A204.1 (cell line): ENCODE results near the gene MYCBPAP.
A peak's percentile ranks its signal among the peaks of the same experiment; 100 is the strongest.
"Not testable (repeated sequence)": the region's sequence is repeated elsewhere in the genome, so short reads cannot be mapped to it uniquely, and the experiment has no call there.

Experiments
- FAIRE-seq: peaks from 2 replicates; lab custom pipeline; 2012; peaks lifted over from hg19 to GRCh38; lab: Jason Lieb, UNC

Gene MYCBPAP

DNA sequence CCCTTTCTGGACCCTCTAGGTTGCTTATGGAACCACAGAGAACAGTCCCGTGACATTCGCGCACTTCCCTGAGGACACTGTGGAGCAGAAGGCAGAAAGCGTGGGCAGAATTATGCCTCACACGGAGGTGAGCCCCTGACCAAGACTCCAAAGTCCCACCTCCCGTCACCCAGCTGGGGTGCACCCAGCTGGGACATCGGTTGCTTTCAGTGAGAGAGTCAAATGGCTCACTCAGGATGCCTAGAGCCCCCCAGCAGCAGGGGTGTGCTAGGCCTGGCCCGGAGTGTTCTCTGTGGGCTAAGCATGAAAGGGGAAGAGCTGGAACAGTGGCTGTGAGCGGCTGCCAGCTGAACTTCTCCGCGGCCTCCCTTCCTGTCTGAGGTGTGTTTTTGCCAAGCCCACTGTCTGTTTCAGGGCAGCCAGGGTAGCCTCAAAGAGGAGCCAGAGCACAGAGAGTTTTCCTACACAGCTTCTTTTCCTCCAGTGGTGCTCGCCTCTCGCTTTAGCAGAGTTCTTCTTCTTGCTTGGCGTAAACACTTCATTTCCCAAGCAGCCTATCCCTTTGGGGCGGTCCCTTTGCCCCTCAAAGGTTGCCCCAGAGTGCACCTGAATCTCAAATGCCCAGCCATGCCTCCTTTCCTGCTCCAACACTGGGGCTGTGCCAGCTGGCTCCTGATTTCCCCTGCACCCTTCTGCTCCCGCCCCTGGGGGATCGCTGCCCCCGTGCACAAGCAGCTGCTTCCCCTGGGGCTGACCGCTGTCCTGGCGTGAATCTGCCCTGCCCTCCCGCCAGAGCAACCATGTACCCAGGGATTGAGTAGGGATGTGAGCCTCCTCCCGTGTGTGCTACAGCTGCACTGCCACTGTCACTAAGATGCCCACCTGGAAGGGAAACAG is 37.0 kb upstream of the MYCBPAP start:
- no peak for FAIRE-seq

DNA sequence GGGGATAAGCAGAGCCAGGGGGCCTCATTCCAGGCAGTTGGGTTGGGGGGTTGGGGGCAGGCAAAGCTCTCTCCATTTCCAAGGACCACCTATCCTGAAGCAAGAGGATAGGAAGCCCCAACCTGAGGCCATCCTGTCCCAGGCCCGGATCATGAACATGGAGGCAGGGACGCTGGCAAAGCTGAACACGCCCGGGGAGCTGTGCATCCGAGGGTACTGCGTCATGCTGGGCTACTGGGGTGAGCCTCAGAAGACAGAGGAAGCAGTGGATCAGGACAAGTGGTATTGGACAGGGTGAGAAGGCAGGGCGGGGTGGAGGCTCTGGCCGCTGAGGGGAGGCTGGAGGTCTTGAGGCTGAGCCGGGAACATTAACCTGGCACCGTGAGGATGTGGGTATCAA is 36.0 kb upstream of the MYCBPAP start:
- FAIRE-seq = no peak

DNA sequence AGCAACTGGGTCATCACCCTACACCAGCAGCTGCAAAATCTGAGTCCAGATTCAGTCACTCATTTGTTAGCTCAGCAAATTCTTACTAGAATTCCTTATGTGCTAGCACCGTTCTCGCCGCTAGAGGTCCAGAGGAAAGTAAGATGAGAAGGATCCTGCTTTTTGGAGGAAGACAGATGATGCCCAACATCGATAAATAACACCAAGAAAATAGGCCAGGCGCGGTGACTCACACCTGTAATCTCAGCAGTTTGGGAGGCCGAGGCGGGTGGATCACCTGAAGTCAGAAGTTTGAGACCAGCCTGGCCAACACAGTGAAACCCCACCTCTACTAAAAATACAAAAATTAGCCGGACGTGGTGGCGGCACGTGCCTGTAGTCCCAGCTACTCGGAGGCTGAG is 35.5 kb upstream of the MYCBPAP start:
- not testable (repeated sequence) for FAIRE-seq

DNA sequence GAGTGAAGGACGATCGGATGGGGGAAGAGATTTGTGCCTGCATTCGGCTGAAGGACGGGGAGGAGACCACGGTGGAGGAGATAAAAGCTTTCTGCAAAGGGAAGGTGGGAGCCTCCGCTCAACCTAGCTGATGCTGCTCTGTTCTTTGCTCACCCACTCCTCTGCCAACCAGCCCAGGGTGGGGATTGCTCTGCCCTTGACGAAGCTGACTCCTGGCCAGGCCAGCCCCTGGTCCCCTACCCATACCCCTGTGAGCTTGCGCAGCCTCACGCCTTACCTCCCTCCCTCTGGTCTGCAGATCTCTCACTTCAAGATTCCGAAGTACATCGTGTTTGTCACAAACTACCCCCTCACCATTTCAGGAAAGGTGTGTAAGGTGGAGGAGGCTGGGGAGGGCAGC is 34.3 kb upstream of the MYCBPAP start:
- FAIRE-seq = no peak

DNA sequence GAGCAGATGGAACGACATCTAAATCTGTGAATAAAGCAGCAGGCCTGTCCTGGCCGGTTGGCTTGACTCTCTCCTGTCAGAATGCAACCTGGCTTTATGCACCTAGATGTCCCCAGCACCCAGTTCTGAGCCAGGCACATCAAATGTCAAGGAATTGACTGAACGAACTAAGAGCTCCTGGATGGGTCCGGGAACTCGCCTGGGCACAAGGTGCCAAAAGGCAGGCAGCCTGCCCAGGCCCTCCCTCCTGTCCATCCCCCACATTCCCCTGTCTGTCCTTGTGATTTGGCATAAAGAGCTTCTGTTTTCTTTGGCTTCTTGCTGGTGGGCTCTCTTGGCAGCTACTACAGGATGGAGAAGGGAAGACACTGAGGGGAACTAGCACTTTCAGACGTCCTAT is 33.7 kb upstream of the MYCBPAP start:
- FAIRE-seq = no peak

DNA sequence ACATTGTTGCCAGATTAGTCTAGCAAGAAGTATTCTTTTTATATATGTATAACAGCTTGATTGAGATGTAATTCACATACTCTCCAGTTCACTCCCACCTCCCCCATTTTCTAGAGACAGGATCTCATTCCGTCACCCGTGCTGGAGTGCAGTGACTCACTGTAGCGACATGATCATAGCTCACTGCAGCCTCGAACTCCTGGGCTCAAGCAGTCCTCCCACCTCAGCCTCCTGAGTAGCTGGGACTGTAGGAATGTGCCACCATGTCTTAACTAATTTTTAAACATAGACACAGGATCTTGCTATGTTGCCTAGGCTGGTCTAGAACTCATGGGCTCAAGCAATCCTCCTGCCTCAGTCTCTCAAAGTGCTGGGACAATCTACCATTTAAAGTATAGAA is 32.9 kb upstream of the MYCBPAP start:
- FAIRE-seq = no peak

DNA sequence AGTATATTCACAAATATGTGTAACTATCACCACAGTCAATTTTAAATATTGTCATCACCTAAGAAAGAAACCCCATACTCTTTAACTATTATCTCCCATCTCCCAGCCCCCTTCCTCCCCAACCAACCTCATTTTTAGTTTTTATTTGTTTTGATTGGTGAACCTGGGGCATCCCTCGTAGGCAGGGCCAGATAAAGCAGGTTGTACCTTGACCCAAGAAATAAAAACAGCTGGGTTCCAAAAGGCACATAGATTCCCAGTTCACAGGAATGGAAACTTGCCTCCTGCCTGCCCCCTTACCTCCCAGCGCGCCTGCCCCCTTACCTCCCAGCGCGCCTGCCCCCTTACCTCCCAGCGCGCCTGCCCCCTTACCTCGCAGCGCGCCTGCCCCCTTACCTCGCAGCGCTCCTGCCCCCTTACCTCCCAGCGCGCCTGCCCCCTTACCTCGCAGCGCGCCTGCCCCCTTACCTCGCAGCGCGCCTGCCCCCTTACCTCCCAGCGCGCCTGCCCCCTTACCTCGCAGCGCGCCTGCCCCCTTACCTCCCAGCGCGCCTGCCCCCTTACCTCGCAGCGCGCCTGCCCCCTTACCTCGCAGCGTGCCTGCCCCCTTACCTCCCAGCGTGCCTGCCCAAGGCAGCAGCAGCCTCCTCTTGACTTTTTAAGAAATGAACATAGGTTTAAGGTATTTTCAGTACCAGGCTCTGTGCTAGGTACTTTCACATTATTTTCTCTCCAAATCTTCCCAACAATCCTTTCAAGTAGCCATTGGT is 32.3 kb upstream of the MYCBPAP start:
- not testable (repeated sequence) for FAIRE-seq

DNA sequence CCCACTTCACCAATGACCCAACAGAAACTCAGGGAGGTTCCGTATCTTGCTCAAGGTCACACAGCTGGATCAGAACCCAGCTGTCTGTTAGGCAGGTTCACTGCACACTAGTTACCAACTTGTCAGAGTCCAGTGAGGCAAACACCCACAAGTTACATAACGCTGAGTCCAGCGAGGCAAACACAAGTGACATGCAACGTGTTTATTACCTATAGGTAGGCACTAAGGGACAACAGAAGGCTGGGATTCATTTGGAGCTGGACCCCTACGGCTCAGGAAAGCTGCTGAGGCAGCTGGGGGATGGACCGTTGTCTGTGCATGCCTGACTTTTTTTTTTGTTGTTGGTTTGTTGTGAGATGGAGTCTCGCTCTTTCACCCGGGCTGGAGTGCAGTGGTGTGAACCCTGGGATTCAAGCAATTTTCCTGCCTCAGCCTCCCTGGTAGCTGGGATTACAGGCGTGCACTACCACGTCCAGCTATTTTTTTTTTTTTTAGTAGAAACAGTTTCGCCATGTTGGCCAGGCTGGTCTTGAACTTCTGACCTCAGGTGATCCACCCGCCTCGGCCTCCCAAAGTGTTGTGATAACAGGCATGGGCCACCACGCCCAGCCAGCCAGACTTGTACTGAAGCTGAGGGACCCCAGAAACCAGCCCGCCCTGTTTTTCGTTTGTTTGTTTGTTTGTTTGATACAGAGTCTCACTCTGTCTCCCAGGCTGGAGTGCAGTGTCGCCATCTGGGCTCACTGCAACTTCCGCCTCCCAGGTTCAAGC is 31.5 kb upstream of the MYCBPAP start:
- FAIRE-seq = no peak

DNA sequence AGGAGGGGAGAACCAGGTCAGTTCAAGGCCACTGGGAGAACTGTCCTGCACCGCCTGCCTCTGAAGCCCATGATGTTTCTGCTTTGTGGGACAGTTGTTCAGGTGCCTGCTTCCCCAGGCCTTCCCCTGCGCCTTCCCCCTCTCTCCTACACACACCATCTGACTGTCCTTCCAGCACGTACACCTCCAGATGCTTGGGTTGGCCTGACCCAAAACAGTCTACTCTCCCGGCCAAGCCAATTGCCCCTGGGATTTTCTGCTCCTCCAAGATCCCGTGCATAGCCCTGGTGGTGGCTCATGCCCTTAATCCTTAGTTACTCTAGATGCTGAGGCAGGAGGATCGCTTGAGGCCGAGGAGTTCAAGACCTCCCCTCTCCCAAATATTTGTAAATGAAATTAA is 30.3 kb upstream of the MYCBPAP start:
- no peak for FAIRE-seq

DNA sequence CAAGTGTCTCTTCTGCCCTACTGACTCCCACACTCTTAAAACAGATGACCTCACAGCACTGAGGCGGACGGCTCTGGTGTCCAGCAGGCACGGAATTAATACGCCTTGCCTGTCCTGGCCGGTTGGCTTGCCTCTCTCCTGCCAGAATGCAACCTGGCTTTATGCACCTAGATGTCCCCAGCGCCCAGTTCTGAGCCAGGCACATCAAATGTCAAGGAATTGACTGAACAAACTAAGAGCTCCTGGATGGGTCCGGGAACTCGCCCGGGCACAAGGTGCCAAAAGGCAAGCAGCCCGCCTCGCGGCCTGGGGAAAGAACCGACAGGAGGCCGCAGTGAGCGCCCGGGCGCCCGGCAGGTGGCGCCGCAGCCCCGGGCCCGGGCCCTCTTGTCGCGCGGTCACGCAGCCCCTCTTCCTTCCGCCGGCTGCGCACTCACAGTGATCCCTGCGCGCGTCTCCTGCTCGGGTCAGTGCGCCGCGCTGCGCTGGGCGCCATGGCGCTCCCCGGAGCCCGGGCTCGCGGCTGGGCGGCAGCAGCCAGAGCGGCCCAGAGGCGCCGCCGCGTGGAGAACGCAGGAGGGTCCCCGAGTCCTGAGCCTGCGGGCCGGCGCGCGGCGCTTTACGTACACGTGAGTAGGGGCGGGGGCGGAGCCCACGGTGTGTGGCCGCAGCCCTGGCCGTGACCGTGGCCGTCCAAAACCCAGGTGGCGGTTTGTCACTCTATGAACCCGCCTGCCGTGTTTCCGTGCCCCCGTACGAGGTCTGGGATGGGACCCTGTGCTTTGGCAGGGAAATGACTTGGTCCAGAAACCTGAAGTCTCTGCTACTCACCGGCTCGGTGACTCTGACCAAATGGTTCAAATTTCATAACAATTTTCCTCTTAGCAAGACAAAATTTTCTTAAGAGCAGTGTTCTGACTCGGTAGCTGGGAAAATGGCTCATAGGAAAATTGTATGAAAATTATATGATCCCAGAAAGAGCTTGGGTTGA is 29.6 kb upstream of the MYCBPAP start, which contains the start of gene RSAD1:
Gene RSAD1, plus strand, starts transcription at position 470 of the 991 bp plus-strand sequence. Its CDS starts 25 bp downstream, at position 495.
- no peak for FAIRE-seq

DNA sequence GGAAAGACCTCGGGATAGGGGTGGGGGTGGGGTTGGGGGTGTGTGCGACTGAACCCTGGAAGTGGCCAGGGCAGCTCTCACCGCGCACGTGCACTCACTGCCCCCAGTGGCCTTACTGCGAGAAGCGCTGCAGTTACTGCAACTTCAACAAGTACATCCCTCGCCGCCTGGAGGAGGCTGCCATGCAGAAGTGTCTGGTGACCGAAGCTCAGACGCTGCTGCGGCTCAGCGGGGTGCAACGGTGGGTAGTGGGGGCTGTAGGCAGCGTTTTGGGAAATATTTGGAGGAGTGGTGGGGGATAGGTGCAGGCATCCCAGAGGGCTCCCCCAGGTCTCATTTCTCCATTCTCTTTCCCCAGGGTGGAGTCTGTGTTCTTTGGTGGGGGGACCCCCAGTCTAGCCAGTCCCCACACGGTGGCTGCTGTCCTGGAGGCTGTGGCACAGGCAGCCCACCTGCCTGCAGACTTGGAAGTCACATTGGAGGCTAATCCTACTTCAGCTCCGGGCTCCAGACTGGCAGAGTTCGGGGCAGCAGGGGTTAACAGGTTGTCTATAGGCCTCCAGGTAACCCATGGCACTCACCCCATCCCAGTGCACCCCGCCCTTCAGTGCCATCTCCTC is 28.6 kb upstream of the MYCBPAP start:
- no peak for FAIRE-seq

DNA sequence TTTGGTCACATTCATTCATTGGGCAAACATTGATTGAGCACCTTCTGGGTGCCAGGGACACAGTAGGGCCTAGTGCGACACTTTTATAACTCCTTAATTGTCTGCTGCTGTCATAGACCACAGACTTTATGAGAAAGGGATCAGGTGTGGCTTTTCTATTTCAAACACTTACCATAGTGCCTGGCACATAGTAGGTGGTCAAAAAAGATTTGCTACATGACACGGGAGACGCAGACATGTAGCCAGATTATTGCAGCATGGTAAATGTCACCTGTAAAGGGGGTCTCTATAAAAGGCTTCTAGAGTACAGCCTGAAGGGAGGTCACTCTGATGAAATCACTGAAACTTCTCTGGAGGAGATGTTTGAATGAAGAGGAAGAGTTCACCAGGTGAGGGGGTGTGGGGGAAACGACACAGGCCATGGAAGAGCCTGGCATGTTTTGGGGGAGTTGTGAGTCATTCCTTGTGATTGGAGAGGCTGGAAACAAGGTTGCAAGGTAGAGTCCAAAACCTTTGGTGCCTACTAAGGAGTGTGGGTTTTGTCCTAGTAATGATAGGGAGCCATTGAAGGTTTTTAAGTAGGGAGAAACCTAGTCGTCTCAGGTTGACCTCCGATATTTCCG is 28.0 kb upstream of the MYCBPAP start:
- FAIRE-seq = no peak

DNA sequence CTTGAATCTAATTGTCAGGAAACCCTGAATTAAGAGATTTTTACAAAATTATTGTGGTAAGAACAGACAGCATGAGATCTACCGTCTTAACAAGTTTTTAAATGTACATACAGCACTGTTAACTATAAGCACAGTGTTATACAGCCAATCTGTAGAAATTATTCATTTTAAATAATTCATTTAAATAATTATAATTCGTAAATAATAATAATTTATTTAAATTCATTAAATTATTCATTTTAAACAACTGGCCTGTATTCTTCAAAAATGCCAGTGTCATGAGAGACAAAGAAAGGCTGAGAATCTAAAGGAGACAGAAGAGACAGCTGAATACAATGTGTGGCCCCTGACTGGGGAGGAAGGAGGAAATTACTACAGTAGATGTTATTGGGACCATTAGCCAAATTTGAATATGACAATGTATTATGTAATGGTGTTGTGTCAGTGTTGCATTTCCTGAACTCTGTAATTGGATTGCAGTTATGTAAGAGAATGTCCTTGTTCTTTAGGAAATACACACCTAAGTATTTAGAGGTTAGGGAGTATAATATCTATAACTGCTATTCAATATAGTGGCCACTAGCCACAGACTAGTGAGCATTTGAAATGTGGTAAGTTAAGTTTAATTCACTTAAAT is 27.3 kb upstream of the MYCBPAP start:
- FAIRE-seq = no peak

DNA sequence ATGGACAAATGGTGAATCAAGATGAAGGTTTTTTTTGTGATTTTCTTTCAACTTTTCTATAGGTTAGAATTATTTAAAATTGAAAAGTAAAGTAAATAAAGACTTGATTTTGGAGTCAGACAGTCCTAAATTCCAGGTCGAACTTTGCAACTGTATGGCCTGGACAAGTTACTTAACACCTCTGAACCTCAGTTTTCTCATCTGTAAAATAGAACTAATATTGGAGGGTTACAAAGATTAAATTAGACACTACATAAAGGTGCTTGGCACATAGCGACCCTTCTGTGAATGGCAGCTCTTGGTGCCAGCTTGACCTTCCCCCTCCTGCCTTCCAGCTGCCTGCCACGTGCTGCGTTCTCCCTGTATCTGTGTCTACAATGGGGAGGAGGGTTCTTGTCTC is 26.6 kb upstream of the MYCBPAP start:
- FAIRE-seq = no peak

DNA sequence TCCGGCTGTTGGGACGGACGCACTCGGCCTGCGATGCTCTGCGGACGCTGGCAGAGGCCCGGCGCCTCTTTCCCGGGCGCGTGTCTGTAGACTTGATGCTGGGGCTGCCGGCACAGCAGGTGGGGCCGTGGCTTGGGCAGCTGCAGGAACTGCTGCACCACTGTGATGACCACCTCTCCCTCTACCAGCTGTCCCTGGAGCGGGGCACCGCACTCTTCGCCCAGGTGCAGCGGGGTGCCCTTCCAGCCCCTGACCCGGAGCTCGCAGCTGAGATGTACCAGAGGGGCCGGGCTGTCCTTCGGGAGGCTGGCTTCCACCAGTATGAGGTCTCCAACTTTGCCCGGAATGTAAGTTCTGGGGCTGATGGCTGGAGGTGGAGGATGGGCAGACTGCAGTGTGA is 26.1 kb upstream of the MYCBPAP start:
- no peak for FAIRE-seq

DNA sequence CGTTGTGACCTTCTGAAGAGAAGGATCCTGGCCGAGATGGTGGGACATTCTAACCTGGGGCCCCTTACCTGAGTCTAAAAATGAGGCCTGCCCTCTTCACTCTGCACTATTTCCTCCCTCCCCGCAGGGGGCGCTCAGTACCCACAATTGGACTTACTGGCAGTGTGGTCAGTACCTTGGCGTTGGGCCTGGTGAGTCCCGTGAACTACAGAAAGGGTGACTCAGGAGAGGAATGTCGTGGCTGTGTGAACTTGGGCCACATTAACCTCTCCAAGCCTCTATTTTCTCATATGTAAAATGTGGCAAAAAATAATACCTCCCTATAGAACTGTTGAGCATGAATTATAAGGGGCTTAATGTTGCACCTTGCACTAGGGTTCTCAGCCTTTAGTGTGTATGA is 25.7 kb upstream of the MYCBPAP start:
- peak; percentile 6 for FAIRE-seq

DNA sequence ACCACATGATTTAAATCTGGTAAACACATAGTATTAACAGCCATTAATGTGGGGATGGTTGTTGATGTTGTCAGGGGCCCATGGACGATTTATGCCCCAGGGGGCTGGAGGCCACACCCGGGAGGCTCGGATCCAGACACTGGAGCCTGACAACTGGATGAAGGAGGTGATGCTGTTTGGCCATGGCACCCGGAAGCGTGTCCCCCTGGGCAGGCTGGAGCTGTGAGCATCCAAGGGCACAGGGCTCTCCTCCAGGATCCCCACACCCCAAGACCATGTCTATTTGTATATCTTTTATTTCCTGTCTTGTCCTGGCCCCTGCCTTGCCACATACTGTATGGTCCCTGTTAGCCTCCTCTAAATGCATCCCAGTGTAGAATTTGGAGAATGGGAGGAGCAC is 25.0 kb upstream of the MYCBPAP start:
- FAIRE-seq = no peak

DNA sequence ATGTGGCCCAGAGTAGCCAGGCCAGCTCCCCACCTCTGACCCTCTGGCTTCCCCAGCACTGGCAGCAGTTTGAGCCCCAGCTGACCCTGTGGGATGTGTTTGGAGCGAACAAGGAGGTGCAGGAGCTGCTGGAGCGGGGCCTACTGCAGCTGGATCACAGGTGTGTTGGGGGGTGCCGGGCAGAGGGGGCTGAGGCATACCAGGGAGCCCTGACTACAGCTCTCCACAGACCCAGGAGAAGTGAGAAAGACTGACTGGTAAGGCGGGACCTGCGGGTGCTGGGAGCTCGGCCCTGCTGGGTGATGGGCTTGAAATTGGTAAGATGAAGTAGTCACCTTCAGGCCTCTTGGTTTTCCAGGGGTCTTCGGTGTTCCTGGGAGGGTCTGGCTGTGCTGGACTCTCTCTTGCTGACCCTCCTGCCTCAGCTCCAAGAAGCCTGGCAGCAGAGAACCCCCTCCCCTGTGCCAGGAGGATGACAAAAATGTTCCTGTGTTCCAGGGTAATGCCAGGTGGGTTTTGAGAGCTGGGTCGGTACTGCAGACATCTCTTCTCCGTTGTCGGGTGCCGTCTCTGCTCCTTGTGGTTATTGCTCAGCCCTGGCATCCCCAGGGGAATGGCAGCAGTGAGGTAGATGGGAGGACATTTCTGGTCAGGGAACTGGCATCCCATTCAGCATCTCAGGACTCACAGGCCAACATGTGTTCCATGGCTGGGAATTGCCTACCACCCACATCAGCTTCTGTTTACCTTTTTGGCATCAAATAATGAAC is 23.7 kb upstream of the MYCBPAP start:
- FAIRE-seq = no peak
